Measurements from ENCODE around the gene LCTL.

- TF ChIP-seq POLR2AphosphoS5 (IDR thresholded peaks at IDR 0.05; ENCODE audit: low read depth, low read length) (no peak), POLR2A (IDR thresholded peaks at IDR 0.05; ENCODE audit: low read depth, low read length) (no peak)
These were observed 4.5 kb upstream of the LCTL start for GRCh38 chr15:66570327-66570726.
